ENCODE measurements around the gene IRGQ. TPM values are rescaled to one million over a fixed set of nuclear protein-coding genes. Genes with fewer than 3 reads are reported as not detected.
"Not testable (repeated sequence)": the region's sequence is repeated elsewhere in the genome, so short reads cannot be mapped to it uniquely, and the experiment has no call there.

IRGQ gene
- total RNA-seq, 1 donor from 2014 or later = 26.1 TPM

DNA sequence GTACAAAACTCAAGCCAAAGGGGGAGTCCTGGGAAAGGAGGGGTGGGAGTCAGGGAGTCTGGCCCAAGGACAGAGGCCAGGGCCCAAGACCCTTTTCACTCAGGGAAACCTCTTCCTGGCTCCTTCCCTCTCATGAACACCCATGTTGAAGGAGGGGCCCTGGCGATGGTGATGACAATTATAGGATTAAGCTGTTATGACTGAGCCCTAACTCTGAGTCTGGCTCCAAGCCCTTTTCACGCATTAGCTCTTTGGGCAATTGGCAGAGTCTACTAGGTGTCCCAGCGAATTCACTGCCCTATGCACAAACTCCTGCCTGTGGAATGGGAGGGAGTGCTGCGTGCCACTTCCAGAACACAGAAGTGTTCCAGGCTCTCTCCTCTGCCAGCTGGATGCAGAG, 42.3 kb downstream of the IRGQ start:
- Histone ChIP-seq H3K27me3 (ENCODE audit: low read depth) (no peaks in the 10 kb centered on the region), H3K9me3 (replicated peaks) (no peaks in the 10 kb centered on the region), H3K4me3 (no peak overlapping the region), H3K4me1 (no peaks in the 10 kb centered on the region), H3K27ac (replicated peaks) (no peak overlapping the region), H3K36me3 (peaks cover 68% of the 10 kb centered on the region)
- TF ChIP-seq, protein P1, sequence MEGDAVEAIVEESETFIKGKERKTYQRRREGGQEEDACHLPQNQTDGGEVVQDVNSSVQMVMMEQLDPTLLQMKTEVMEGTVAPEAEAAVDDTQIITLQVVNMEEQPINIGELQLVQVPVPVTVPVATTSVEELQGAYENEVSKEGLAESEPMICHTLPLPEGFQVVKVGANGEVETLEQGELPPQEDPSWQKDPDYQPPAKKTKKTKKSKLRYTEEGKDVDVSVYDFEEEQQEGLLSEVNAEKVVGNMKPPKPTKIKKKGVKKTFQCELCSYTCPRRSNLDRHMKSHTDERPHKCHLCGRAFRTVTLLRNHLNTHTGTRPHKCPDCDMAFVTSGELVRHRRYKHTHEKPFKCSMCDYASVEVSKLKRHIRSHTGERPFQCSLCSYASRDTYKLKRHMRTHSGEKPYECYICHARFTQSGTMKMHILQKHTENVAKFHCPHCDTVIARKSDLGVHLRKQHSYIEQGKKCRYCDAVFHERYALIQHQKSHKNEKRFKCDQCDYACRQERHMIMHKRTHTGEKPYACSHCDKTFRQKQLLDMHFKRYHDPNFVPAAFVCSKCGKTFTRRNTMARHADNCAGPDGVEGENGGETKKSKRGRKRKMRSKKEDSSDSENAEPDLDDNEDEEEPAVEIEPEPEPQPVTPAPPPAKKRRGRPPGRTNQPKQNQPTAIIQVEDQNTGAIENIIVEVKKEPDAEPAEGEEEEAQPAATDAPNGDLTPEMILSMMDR (IDR thresholded peaks at IDR 0.05; ENCODE audit: borderline replicate concordance) = no peak
- intact Hi-C loops (cut with micrococcal nuclease) = no loop called here
- no peak for DNase-seq

DNA sequence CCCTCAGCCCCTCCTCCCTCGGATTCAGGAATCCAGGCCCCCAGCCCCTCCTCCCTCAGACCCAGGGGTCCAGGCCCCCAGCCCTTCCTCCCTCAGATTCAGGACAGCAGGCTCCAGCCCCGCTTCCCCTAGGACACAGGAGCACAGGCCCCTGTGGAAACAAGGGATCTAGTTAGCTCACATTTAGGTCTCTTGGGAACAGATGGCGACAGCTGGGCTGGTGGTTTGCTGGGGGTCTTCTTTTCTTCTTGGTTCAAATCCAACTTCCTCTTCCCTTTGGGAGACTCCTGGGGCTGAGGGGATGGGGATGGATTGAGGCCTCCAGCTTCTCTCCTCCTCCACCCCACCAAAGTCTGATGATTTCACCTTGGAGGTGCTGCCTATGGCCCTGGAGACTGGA, 43.3 kb downstream of the IRGQ start:
- Histone ChIP-seq H3K9me3 (replicated peaks) (no peaks in the 10 kb centered on the region), H3K4me3 (no peak overlapping the region), H3K27me3 (ENCODE audit: low read depth) (no peaks in the 10 kb centered on the region), H3K36me3 (peaks cover 62% of the 10 kb centered on the region), H3K4me1 (no peaks in the 10 kb centered on the region), H3K27ac (replicated peaks) (no peak overlapping the region)
- intact Hi-C loops (cut with micrococcal nuclease) = no loop called here
- TF ChIP-seq, protein P1 (IDR thresholded peaks at IDR 0.05; ENCODE audit: borderline replicate concordance) = no peak
- no peak for DNase-seq

DNA sequence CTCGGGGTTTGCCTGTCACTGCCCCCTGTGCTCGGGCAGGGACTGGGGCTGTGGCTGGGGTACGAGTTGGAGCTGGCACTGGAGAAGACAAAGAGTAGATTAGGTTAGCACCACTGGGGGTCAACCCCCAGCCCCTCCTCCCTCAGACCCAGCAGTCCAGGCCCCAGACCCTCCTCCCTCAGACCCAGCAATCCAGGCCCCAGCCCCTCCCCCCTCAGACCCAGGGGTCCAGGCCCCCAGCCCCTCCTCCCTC, 43.8 kb downstream of the IRGQ start:
- intact Hi-C loops (cut with micrococcal nuclease) = no loop called here
- no peak overlapping the region for H3K27ac ChIP-seq (replicated peaks)
- H3K4me1 ChIP-seq = no peaks in the 10 kb centered on the region
- TF ChIP-seq, protein P1 (IDR thresholded peaks at IDR 0.05; ENCODE audit: borderline replicate concordance) = no peak
- no peaks in the 10 kb centered on the region for H3K9me3 ChIP-seq (replicated peaks)
- no peak for DNase-seq
- peaks cover 62% of the 10 kb centered on the region for H3K36me3 ChIP-seq
- H3K4me3 ChIP-seq = no peak overlapping the region
- no peaks in the 10 kb centered on the region for H3K27me3 ChIP-seq (ENCODE audit: low read depth)

DNA sequence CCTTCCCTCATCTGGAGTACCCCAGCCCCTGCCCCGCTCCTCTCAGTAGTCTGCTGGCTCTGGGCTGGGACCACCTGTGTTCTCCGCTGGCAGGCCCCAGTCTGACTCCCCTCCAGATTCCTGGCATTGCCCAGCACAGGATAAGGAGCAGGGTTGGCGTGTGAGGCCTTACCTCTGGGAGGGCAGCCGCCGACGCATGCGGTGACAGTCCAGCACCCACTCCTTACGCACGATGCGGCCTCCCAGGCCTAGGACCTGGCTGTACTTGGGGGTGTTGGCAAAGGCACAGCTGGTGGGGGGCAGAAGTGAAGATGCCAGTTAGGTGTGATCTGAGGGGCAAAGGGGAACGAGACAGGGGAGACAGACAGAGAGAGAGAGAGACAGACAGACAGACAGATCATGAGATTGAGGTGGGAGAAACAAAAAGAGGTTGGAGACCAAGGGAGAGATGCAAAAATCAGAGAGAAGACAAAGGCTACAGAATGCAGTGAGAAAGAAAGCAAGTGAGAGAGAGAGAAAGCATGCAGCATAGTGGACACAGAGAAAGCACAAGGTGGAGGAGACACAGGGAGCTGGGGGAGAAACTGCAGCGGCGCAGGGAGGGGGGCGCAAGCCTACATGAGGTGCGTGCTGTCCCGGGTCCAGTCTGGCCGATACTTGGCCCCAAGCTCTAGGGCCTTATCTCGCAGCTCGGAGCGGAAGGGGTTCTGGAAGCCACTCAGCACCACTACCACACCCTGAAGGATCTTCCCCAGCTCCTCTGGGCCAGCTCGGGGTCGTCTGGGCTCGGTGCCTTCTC, 44.3 kb downstream of the IRGQ start:
- no peak for DNase-seq
- no peaks in the 10 kb centered on the region for H3K27me3 ChIP-seq (ENCODE audit: low read depth)
- intact Hi-C loops (cut with micrococcal nuclease) = no loop called here
- no peak overlapping the region for H3K27ac ChIP-seq (replicated peaks)
- no peaks in the 10 kb centered on the region for H3K4me1 ChIP-seq
- H3K4me3 ChIP-seq = no peak overlapping the region
- H3K9me3 ChIP-seq (replicated peaks) = no peaks in the 10 kb centered on the region
- TF ChIP-seq, protein P1 (IDR thresholded peaks at IDR 0.05; ENCODE audit: borderline replicate concordance) = no peak
- H3K36me3 ChIP-seq = peaks cover 62% of the 10 kb centered on the region

DNA sequence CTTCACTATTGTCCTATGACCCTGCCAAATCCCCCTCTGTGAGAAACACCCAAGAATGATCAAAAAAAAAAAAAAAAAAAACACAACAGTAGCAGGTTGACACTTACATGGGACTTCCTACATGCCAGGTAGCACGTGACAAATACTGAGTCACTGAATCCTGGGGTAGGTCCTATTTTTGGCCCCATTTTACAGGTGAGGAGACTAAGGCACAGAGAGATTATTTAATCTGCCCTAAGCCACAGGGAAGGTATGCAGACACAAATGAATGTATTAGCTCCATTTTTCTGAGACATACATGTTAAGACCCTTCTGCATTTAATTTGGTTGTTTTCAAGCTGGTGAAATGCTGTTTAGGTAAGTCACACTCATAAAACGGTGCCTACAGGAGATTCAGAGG, 47.2 kb downstream of the IRGQ start:
- Histone ChIP-seq H3K9me3 (replicated peaks) (no peaks in the 10 kb centered on the region), H3K36me3 (peaks cover 65% of the 10 kb centered on the region), H3K4me3 (no peak overlapping the region), H3K27ac (replicated peaks) (no peak overlapping the region), H3K27me3 (ENCODE audit: low read depth) (no peaks in the 10 kb centered on the region), H3K4me1 (no peaks in the 10 kb centered on the region)
- TF ChIP-seq, protein P1 (IDR thresholded peaks at IDR 0.05; ENCODE audit: borderline replicate concordance) = no peak
- intact Hi-C loops (cut with micrococcal nuclease) = no loop called here
- no peak for DNase-seq

DNA sequence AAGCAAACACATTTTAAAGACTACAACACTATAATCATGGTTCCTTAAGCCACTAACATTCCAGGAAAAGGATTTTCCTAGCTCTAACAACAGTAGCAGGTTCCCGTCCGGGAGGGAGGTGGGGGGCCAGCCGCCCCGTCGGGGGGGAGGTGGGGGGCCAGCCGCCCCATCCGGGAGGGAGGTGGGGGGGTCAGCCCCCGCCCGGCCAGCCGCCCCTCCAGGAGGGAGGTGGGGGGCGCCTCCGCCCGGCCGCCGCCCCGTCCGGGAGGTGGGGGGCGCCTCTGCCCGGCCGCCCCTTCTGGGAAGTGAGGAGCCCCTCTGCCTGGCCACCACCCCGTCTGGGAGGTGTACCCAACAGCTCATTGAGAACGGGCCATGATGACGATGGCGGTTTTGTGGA, 48.0 kb downstream of the IRGQ start:
- H3K4me3 ChIP-seq; H3K9me3 ChIP-seq (replicated peaks); intact Hi-C loops (cut with micrococcal nuclease); DNase-seq; H3K27ac ChIP-seq (replicated peaks); H3K4me1 ChIP-seq; H3K27me3 ChIP-seq (ENCODE audit: low read depth): not testable (repeated sequence)
- H3K36me3 ChIP-seq = peaks cover 63% of the 10 kb centered on the region
